Stimulated activated CD8-positive, alpha-beta memory T cell treated with anti-CD3 and anti-CD28 coated beads, Interleukin-7, amount 100 ng/mL, for 24 hours (primary cell): ENCODE data around the gene ST3GAL3.

Experiments
- DNase-seq: peaks from one replicate; pipeline ENCODE4 v3.0.0-alpha.2; 2020; ENCODE audit warnings: low read depth

ST3GAL3 gene

GRCh38 chr1:43851561-43852338 is 144.4 kb downstream of the ST3GAL3 start:
- no peak for DNase-seq

DNA sequence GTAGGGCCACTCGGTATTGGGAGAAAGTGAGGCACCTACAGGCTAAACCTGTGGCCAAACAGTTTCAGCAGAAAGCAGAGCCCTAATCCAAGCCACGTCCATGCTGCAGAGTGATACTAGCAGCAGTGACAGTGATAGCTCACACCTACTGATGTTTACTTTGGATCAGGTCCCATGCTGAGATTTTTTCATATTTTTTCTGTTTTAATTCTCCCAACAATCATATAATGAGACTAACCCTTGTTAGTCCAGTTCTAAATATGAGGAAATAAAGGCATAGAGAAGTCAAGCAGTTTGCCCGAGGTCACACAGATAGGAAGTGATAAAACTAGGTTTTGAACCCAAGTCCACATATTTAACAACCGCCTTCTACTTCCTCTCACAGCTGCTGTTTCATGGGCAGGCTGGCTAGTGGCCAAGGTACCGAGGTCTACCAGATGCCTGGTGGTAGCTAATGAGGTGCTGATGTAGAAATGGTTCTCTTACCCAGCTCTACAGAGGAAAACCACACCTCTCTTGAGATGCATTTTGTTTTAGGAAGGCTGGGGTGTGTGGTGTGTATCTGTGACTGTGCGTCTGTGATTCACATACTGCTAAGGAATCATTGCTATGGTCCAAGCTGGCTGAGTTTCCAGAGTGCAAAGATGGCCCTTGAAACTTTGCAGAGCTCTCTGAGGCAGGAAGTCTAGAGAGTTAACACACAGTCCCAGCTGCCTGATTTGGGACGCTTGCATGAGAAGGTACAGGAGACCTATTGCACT is 146.0 kb downstream of the ST3GAL3 start:
- no peak for DNase-seq

DNA sequence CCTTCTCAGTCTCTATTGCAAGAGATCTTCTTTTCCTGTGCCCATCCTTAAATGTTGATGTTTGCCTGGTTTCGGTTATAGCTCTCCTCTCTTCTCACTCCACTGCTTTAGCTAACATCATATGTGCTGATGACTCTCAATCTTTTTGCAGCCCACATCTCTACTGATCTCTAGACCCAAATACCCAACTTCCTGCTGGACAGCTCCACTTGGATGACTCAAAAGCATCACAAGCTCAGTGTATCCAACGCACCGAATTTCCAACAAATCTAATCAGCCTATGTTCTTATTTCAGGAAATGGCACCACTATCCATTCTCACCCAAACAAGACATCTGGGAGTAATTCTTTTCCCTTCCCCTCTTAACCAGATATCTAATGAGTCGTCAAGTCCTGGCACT is 147.1 kb downstream of the ST3GAL3 start:
- DNase-seq: no peak

DNA sequence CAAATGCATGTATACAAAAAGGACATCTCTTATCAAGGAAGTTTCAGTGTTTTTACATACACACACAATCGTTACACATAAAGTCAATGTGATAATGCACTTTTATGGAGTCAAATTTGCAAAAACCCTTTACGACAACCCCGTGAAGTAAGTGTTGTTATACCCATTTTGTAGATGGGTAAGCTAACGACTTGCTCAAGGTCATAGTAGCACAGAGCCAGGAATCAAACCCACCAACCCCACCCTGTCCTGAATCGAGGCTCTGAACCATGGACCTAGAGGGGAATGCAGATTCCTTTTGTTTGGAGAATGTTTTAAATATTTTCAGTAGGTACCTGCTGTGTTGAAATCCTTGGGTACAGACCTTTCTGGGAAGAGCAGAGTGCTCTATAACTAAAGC is 148.9 kb downstream of the ST3GAL3 start:
- no peak for DNase-seq

GRCh38 chr1:43857163-43857562 is 149.8 kb downstream of the ST3GAL3 start:
- no peak for DNase-seq

DNA sequence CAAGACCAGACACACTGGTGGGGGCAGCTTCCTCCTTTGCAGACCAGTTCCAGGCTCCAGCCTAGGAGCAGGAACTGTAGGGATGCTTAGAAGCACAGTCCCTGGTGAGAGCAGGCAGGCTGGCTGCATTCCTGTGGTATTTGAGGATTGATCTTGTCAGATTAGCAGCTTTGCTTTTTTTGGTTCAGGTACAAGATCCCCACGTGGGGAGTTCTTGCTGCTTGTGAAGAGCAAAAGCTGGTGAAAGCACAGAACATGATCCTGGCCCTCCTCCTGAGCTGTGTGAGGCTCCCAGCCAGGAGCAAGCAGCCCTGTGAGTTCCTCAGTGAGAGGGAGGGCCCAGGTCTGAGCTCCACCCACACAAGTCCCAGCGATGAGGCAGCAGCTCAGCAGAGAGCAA is 151.0 kb downstream of the ST3GAL3 start:
- DNase-seq: no peak

DNA sequence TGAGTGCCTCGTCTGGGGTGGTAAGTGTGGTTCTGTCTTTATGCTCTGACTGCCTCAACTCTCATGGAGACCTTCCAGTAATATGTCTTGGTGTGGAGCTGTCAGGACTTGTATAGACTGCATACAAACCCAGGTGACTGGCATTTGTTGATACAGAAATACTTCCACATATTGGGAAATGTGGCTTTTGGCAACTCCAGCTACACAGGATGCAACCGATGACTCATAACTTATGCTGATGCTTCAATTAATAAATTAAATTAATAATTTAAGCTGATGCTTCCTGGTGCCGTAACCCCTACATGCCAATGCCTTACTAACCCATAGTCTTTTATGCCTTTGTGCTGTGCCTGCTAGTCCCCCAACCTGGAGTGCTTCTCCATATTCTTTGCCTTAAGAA is 154.0 kb downstream of the ST3GAL3 start:
- no peak for DNase-seq

- DNase-seq: no peak
Measured at GRCh38 chr1:43861988-43862735, 154.8 kb downstream of the ST3GAL3 start.

GRCh38 chr1:43864111-43865045 is 157.0 kb downstream of the ST3GAL3 start:
- DNase-seq: no peak

DNA sequence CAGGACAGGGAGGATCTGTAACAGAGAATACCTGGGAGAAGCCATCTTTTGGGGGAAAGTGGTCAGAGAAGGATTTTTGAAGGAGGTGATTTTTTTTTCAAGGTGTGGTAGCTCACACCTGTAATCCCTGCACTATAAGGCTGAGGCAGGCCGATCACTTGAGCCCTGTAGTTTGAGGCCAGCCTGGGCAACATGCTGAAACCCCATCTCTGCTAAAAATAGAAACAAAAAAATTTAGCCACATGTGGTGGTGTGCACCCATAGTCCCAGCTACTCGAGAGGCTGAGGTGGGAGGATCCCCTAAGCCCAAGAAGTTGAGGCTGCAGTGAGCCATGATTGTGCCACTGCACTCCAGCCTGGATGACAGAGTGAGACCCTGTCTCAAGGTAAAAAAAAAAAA is 158.9 kb downstream of the ST3GAL3 start:
- no peak for DNase-seq

- no peak for DNase-seq
Measured at GRCh38 chr1:43867976-43868740, 160.8 kb downstream of the ST3GAL3 start.

DNA sequence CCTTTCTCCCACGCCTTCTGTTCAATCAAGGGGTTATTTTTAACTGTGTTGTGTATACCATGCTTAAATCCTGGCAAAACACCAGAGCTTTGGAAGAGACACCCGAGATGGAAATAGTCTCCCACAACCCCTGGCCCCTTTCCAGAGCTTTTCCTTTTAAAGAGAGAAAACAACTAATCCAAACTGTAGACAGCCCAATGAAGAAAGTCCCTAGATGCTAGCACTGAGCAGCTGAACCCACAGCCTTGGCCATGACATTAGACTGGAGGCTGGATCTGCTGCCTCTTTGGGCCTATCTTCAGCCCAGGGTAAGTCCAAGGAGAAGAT is 161.4 kb downstream of the ST3GAL3 start:
- no peak for DNase-seq

GRCh38 chr1:43870306-43870705 is 163.0 kb downstream of the ST3GAL3 start:
- DNase-seq: no peak

DNA sequence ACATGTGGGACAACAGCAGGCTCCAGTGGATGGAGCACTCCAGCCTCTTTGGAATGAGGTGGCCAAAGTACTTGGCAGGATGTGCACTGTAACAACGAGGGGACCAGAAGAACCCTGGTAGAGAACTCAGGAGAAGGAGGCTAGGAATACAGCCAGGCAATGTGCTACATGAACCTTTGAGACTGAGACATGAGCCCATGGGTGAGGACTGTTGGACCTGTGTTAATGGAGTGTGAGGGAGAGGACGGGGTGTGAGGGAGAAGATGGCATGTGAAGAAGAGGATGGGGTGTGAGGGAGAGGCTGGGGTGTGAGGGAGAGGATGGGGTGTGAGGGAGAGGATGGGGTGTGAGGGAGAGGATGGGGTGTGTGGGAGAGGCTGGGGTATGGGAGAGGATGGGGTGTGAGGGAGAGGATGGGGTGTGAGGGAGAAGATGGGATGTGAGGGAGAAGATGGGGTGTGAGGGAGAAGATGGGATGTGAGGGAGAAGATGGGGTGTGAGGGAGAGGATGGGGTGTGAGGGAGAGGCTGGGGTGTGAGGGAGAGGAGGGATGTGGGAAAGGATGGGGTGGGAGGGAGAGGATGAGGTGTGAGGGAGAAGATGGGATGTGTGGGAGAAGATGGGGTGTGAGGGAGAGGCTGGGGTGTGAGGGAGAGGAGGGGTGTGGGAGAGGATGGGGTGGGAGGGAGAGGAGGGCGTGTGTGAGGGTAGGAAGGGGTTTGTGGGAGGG is 164.0 kb downstream of the ST3GAL3 start:
- DNase-seq: no peak

DNA sequence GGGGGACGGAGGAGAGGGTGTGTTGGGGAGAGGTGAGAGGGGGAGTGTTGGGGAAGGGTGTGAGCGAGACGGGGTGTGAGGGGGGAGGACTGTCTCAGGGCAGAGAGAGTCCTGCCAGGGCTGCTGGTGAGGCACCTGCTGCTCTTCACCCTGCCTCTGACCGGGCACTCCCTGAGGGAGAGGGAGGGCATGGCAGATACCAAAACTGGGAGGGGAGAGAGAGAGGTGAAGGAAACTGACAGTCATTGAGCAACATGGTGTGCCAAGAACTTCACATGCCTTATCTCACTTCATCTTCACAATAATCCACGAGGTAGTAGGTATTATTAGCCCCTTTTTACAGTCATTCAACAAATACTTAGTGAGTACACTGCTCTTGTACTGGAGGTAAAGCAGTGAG is 164.9 kb downstream of the ST3GAL3 start:
- DNase-seq: no peak

- no peak for DNase-seq
Measured at GRCh38 chr1:43873851-43874250, 166.5 kb downstream of the ST3GAL3 start.

DNA sequence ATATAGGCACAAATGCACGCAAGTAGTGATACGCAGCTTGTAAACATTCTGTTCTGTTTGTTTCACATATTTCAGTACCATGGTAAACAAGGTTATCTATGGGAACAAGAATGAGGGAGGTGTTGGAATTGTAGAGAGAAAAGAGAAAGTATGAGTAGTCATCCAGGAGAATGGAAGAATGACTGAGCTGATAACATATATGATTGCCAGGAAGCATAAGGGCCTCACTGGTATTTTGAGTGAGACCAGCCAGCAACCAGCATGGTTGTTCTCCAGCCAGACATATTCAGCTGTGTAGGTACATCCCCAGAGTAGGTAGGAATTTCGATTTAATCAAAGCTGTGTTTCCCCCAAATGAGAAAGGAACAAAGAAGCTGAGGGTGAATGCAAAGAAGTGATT is 167.4 kb downstream of the ST3GAL3 start:
- no peak for DNase-seq

- DNase-seq: no peak
Measured at GRCh38 chr1:43875331-43875730, 168.0 kb downstream of the ST3GAL3 start.

DNA sequence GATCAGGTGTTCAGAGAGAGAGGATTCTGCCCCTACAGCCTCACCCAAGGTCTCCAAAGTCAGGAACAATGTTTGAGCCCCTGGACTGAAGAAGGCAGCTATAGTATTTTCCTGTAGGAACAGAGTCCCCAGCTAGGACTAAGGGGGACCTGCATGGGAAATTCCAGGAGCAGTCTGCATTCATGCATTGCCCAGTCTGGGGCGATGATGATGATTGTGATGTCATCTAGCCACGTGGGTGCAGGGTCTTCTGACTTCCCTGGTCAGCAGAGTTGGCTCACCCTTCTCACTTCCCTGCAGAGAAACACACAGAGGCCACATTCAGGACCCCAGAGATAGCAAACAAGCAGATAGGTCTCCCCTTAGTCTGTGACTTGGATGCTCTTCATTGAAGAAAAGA is 169.8 kb downstream of the ST3GAL3 start:
- DNase-seq: no peak

DNA sequence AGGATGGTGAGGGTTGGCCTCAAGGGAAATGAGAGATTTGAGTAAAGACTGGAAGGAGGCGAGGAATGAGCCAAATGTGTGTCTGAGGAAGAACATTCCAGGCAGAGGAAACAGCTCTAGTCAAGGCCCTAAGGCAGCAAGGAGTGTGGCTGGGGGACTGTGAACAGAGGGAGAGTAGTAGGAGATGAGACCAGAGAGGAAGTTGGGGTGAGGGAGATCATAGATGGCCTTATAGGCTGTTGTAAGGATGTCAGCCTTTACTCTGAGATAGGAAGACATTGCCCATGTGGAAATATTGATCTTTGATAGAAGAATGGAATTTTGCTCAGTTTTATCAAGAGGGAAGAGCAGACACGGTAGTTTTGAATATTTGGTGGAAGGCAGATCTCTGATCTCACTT is 171.1 kb downstream of the ST3GAL3 start:
- DNase-seq: no peak
